ENCODE data around the gene TCEAL1.
"Not testable (repeated sequence)": the region's sequence is repeated elsewhere in the genome, so short reads cannot be mapped to it uniquely, and the experiment has no call there.

TCEAL1 gene

GRCh38 chrX:103628386-103629317 is at the start of gene TCEAL1:
Gene TCEAL1 (plus strand): TSS chrX:103628975. CDS start chrX:103629917, 942 bp downstream.
- DNase-seq (ENCODE audit: low read depth in 2 of 2), result no peak

GRCh38 chrX:103584596-103584995 is 44.2 kb upstream of the TCEAL1 start:
- DNase-seq (ENCODE audit: low read depth in 2 of 2), result no peak

- no peak for DNase-seq (ENCODE audit: low read depth in 2 of 2)
These were observed 43.1 kb upstream of the TCEAL1 start, which contains the start of gene TCEAL4 for GRCh38 chrX:103585411-103586313. Gene TCEAL4 (plus strand): TSS chrX:103585515. CDS start chrX:103586676, 1,161 bp downstream.

DNA sequence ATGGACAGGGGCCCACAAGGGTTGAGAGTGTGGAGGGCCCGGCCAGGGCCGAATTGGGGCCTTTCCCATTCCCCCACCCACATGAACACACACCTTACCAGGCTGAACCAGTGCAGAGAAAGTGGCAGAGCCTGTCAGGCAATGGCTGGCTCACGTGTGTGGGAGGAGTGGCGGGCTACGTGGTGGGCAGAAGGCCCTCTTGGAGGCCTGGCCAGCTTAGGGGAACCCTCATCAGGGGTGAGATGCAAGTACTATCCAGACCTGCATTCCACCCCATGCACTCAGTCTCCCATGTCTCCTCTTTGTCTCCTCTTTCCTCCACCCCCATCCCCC is 42.5 kb upstream of the TCEAL1 start:
- DNase-seq (ENCODE audit: low read depth in 2 of 2), result no peak

DNA sequence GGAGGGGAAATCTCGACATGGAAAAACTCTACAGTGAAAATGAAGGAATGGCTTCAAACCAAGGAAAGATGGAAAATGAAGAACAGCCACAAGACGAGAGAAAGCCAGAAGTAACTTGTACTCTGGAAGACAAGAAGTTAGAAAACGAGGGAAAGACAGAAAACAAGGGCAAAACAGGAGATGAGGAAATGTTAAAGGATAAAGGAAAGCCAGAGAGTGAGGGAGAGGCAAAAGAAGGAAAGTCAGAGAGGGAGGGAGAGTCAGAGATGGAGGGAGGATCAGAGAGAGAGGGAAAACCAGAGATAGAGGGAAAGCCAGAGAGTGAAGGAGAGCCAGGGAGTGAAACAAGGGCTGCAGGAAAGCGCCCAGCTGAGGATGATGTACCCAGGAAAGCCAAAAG is 42.1 kb upstream of the TCEAL1 start:
- no peak for DNase-seq (ENCODE audit: low read depth in 2 of 2)

- DNase-seq (ENCODE audit: low read depth in 2 of 2), result not testable (repeated sequence)
These were observed 36.5 kb upstream of the TCEAL1 start for GRCh38 chrX:103592295-103592694.

- DNase-seq (ENCODE audit: low read depth in 2 of 2), result not testable (repeated sequence)
These were observed 33.6 kb upstream of the TCEAL1 start for GRCh38 chrX:103595202-103595601.

- no peak for DNase-seq (ENCODE audit: low read depth in 2 of 2)
These were observed 21.1 kb upstream of the TCEAL1 start, which contains the start of gene TCEAL3 for GRCh38 chrX:103607364-103608305. Gene TCEAL3 (plus strand): TSS chrX:103607963. CDS start chrX:103609065, 1,102 bp downstream.

GRCh38 chrX:103608306-103608963 is 20.3 kb upstream of the TCEAL1 start:
- DNase-seq (ENCODE audit: low read depth in 2 of 2), result no peak

DNA sequence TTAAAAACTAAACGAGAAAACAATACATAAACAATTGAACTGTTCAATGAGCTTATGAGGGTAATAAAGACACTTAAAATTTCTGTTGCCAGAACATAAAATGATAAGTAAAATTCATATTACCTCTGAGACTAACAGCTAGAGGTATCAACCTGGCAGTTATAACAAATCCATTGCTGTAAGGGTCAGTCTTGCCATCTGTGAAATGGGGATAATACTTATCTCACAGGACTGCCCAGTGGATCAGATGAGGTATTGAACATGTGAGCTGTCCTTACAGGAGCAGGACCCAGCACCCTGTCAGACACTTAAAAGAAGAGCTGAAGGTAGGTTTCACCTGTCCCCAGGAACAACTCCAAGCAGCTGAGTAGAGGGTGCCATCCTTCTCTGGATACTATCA is 18.5 kb upstream of the TCEAL1 start:
- no peak for DNase-seq (ENCODE audit: low read depth in 2 of 2)

DNA sequence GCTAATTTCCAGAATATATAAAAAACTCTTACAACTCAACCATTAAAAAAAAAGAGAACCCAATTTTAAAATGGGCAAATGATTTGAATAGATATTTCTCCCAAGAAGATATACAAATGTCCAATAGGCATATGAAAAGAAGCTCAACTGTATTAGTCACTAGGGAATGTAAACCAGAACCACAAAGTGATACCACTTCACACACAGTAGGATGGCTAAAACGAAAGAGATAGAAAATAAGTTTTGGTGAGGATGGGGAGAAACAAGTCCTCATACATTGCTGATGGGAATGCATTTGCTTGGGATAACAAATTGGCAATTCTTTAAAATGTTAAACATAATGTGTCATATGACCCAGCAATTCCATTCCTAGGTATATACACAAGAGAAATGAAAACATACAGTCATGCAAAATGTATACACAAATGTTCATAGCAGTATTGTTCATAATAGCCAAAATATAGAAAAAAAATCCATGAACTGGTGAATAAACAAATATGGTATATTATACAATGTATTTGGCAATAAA is 15.3 kb upstream of the TCEAL1 start:
- no peak for DNase-seq (ENCODE audit: low read depth in 2 of 2)

GRCh38 chrX:103614999-103615398 is 13.8 kb upstream of the TCEAL1 start:
- no peak for DNase-seq (ENCODE audit: low read depth in 2 of 2)

- DNase-seq (ENCODE audit: low read depth in 2 of 2), result no peak
These were observed 12.9 kb upstream of the TCEAL1 start for GRCh38 chrX:103615781-103616371.

- DNase-seq (ENCODE audit: low read depth in 2 of 2), result no peak
These were observed 12.0 kb upstream of the TCEAL1 start for GRCh38 chrX:103616676-103617186.

- no peak for DNase-seq (ENCODE audit: low read depth in 2 of 2)
These were observed 4.7 kb upstream of the TCEAL1 start for GRCh38 chrX:103624111-103624510.

GRCh38 chrX:103626855-103627254 is 1.9 kb upstream of the TCEAL1 start:
- no peak for DNase-seq (ENCODE audit: low read depth in 2 of 2)

DNA sequence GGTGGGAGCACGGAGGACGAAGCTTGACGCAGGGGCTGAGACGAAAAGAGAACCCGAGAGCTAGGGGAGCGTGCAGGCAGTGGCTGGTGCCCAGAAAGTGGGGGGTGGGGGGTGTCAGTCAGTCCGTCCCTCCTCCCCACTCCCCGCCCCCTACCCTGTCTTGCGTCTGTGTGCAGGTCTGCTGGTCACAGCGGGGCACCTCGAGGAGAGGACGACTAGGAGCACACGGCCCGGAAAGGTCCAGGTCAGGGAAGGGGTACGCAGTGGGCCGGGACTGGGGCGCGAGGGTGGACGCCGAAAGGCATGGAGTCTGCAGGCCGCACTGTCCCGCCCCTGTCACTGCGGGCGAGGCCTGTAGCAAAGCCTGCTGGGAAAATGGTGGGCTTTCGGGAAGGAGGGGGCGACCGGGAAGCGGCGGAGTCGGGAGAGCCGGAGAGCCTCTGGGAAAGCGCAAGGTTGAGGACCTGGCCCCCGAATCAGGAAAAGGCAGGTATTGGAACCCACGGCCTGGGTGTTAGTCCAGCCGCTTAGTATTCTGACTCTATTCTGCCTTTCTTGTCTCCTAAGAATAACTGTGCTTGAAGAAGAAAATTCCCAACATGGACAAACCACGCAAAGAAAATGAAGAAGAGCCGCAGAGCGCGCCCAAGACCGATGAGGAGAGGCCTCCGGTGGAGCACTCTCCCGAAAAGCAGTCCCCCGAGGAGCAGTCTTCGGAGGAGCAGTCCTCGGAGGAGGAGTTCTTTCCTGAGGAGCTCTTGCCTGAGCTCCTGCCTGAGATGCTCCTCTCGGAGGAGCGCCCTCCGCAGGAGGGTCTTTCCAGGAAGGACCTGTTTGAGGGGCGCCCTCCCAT is 769 bp downstream of the TCEAL1 start:
- DNase-seq (ENCODE audit: low read depth in 2 of 2), result no peak

DNA sequence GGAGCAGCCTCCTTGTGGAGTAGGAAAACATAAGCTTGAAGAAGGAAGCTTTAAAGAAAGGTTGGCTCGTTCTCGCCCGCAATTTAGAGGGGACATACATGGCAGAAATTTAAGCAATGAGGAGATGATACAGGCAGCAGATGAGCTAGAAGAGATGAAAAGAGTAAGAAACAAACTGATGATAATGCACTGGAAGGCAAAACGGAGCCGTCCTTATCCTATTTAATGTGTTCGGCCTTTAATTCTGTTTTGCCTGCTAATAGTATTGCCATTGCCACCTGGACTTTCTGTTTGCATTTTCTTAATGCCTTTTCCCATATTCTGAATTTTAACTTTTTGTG is 1.4 kb downstream of the TCEAL1 start:
- DNase-seq (ENCODE audit: low read depth in 2 of 2), result no peak

- DNase-seq (ENCODE audit: low read depth in 2 of 2), result no peak
These were observed 2.4 kb downstream of the TCEAL1 start for GRCh38 chrX:103631145-103631544.
